LoVo (cell line): ENCODE measurements around the gene PEDS1.
"Not testable (repeated sequence)": the region's sequence is repeated elsewhere in the genome, so short reads cannot be mapped to it uniquely, and the experiment has no call there.

Source experiments
- DNase-seq: peaks from one replicate; pipeline ENCODE4 v3.0.0-alpha.2; 2016; ENCODE audit warnings: low spot score

Gene PEDS1

DNA sequence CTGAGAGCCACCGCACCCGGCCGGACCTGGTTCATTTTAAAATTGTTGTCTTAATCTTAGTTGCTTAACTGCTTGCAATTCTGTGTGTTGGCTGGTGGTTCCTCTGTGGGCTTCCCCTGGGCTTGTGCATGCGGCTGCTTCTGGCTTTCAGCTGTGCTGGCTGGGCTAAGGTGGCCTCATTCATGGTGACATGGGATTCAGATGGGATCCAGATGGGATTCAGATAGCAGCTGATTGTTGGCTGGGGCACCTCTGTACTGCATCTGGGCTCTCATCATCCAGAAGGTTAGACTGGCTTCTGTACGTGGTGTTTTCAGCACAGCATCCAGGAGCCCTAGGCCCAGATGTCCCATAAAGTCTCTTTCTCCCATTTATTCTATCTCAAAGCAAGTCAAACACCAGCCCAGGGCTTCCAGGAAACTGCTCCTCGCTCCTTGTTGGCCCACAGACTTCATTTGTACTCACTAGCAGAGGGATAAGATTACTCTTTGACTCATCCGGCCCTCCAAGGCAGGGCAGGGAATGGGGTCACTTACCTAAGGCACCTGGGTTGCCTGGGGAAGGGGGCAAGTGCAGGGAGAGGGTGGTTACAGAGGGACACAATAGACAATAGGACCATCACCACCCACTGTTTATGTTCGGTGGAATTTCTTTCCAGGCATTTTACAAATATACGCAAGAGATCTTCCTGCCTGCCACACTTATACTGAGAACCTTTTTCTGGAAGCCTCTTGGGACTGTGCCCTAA is 10.2 kb upstream of the PEDS1 start:
- DNase-seq: no peak

DNA sequence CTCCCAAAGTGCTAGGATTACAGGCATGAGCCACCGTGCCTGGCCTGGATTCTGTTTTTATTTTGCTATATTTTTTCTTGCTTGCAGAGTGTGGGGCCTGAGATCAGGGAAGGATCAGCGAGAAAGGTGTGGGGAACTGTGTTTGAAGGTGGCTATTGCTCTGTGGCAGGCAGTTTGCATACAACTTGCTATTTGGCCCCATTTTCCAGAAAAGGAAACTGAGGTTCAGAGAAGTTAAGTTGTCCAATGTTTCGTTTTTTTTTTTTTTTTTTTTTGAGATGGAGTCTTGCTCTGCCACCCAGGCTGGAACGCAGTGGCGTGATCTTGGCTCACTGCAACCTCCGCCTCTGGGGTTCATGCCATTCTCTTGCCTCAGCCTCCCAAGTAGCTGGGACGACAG is 8.0 kb upstream of the PEDS1 start:
- not testable (repeated sequence) for DNase-seq

DNA sequence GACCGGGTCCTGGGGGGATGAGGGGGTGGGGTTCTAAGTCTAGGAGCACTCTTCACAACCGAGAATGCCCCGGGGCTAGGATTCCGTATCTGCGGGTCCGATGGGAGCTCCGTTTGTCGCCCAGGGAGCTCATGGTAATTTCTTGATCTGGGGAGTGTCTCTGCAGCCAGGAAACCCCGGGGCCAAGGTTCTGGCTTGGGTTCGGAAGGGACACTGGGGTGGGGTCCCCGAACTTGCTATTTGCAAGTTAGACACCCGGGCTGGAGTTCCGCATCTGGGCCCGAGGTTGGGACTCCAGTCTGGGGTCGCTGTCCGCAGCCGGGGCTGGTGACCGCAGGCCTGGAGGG is 397 bp downstream of the PEDS1 start:
- DNase-seq: no peak

DNA sequence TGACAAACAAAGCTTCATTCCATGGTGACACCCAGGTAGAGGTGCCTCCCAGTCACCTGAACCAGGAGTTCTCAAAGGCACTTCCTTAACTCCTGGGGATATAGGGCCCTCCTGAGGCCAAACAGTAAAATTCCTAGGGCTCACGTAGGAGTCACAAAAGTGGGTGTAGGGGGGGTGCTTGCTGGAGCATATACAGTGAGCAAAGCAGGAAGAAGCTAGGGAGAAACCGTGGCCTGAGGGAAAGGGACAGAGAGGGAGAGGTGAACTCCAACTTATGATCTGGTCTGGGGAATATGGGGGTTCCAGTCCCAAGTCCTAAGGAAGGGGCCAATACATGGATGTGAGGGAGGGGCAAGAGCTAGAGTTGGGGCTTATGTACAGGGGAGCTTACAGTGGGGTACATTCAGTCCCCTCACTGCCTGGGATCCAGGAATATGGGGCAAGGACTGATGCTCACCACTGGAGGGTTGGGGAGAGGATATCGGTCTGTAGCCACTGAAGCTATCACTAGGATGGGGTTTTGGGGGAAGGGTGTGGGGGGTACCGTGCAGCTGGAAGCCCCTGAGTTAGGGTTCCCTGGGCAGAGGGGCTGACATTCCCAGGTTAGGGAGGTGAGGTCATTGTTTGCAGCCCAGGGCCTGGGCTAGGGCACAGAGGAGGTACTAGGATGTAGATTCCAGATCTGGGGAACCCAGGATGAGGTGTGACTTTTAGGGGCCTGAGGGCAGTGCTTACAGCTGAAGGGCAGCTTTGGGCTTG is 950 bp downstream of the PEDS1 start:
- no peak for DNase-seq

DNA sequence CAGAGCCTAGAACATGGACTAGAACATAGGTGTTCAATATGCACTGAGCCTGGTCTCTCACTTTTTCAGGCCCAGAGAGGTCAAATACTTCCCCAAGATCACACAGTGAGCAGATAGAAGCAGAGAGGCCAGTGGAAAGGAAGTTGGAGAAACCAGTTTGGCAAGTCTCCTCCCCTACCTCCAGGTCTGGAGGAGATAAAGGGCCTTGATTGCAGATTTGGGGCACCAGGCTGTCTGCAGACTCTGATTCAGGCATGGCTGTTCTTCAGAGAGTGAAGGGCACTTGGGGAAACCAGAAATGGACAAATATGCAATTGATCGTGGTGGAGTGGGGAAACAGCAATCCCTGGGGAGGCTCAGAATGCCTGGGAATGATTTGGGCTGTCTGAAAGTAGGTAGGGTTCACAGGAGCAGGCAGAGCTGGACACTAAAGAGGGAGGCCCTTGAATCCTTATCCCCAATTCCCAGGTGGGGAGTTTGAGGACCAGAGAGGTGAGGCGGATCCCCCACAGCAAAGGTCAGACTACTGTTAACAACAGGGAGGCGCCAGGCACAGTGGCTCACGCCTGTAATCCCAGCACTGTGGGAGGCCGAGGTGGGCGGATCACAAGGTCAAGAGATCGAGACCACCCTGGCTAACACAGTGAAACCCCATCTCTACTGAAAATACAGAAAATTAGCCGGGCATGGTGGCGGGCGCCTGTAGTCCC is 2.3 kb downstream of the PEDS1 start:
- DNase-seq: peak; percentile 37

DNA sequence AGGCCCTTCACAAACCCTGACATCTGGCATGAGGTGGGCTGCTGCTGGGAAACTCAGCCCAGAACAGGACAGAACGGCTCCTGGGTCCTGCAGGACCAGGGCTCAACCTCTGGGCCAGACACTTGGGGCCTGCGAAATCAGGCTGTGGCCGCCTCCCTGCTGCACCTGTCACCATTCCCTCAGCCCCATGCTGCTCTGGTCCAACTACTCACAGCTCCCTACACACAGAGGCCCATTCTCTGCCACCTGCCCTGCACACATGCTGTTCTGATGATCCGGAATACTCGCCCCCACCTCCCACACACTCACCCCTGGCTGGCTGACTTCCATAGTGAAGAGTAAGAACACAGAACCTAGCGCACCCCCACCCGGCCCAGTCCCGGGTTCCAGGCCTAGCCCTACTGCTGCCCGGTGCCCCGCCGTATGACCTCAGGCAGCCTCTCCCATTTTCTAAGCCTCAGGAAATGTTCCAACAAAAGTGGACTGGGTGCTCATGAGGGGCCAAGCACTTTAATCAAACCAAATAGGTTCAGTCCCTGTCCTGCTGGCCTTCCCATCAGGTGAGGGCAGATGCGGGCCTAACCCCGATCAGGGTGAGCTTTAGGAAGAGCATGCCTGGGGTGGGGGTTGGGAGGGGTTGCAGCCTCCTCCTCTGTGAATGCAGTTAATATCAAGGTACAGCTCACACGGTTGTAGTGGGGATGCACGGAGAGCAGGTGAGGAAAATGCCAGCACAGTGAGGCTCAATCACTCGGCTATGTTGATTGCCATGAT is 3.9 kb downstream of the PEDS1 start:
- no peak for DNase-seq

DNA sequence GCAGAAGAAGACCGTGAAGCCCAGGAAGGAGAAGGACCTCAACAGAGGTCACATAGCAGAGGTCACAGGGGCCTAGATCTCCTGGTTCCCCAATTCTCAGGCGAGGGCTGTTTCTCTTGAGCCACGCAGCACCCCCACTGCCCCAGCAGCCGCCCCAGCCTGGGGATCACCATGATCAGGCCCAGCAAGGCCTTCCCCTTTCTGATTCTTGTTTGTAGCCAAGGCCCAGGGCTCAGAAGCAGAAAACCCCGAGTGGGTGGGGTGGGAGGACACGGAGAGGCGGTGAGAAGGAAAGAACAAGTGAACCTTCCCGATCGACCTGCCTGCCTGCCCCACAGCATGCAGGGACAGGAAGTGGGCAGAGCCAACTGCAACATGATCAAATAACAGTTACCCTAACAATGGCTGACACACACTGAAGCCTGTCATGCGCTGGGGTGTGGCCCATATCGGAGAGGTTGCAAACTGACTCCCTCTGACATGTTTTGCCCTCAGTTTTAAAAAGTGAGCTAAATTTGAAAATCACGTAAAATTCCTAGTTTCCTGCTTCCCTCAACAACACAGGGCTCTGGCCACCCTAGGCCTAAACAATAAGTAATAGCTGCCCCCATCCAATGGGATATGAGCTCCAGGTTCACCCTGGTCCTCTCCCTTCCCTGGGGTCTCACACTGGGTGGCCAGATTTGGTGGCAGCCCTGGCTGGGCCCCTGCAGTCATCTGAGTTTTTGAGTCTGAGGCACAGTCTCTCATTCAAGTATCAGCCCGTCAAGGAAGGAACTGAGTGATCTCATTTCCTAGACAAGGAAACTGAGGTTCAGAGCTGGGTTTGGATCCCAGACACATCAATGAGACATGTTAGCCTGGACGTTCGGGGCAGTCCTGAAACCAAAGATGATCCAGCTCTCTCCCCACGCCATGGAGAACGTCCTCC is 6.5 kb downstream of the PEDS1 start:
- DNase-seq: no peak

DNA sequence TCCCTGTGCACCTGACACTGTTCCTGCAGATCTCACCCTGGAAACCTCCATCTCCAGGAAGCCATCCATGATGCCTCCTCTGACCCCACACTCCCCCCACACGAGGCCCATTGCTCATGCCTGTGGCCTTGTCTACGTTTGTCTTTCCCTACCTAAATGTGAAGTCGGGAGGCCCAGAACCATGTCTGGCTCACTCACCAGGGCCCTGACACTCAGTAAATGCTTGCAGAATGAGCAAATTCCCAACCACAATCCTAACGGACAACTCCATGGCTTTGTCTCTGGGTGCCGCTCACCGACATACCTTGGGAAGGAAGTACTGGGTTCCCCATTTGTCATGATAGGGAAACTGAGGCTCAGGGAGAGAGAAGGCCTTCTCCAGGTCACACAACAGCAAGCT is 7.3 kb downstream of the PEDS1 start:
- no peak for DNase-seq

DNA sequence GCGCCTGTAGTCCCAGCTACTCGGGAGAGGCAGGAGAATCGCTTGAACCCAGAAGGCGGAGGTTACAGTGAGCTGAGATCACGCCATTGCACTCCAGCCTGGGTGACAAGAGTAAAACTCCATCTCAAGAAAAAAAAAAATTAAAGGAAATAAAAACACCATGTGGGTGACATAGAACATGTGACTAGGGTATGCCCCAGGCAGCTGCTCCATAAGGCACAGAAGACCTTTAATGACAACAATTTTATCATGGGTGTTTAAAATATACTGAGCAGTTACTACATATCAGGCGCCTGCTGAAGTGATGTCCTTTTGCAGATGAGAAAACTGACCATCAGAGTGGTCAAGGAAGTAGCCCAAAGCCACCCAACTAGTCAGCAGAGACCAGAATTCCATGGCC is 8.0 kb downstream of the PEDS1 start:
- no peak for DNase-seq

DNA sequence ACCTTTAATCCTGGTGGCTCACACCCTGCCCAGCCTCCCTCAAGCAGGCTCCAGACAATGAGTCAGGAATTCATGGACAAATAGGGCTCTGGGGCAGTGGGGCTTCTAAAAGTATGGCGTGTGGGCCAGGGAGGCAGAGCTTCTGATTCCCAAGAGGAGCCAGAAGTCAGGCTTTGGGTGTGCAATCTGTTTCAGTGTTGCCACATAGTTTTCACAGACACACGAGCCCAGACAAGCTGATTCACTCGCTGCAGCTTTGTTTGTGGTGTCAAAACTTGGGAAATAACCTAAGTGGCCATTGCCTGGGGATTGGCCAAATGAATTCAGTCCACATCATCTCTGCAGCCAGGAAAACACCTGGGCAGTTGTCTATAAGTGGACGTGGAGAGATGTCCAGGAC is 9.2 kb downstream of the PEDS1 start:
- DNase-seq: no peak

DNA sequence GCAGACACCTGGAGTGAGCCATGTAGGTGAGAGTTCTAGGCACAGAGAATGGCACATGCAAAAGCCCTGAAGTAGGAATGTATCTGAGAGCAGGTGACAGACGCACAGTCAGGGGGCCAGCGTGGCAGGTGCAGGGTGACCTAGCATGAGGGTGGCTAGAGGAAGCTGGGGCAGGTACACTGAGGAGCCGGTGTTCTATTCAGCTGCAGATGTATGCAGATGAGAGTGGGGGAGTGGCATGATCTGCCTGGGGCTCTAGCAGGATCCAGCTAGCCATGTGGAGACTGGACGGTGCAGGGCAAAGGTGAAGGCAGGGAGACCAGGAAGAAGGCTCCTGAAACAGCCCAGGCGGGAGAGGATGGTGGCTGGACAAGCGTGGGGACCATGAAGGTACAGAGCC is 10.7 kb downstream of the PEDS1 start:
- DNase-seq: no peak

DNA sequence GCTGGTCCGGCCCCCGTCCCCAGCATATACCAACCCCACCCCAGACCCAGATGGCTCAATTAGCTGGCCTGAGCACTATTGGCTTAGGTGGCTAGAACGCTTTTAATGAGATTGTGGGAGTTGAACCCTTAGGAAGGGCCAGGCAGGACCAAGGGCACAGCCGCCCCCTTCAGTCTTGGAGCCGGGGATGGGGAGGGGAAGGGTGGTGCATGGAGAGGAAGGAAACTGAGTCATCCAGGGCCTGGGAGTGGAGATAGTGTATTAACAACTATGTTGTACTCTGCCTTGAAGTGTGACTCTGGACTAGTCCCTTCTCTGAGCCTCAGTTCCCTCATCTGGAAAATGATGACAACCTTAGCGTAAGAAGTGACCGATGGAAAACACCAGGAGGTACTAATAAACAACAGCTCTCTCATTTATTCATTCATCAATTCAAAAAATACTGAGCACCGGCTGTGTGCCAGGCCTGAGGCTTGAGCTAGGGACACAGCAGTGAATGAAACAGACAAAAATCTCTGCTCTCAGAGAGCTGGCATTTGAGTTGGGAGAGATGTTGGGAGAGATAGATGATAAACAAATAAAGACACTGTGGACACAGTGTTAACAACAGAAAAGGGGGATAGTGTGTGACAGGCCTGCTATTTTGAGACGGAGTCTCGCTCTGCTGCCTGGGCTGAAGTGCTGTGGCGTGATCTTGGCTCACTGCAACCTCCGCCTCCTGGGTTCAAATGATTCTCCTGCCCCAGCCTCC is 11.5 kb downstream of the PEDS1 start:
- DNase-seq: no peak

DNA sequence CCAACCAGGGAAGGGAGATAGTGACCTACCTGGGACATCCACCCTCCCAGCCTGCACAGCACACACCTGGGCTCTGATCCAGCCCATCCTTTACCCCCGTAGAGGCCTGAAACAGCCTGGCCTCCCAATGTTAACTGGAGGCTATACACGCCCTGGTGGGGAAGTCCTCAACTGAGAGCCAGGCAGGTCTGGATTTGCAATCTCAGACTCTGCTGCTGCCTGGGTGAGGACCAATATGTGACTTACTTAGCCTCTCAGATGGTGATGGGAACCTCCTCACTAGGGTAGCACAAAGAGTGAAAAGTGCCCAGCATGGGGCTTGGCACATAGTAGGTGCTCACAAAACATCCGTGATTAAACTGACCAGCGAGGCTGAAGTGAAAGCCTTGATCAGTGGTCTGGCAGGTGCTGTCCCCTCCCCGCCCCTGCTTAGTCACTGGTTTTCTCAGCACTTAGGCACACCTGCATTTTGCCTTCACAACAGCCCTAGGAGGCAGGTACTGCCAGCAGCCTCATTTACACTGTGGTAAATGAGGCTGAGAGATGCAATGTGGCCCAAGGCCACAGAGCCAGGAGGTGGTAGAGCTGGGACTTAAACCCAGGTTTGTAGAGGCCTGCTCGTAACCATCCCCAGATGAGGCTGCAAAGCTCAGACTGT is 12.4 kb downstream of the PEDS1 start:
- no peak for DNase-seq

DNA sequence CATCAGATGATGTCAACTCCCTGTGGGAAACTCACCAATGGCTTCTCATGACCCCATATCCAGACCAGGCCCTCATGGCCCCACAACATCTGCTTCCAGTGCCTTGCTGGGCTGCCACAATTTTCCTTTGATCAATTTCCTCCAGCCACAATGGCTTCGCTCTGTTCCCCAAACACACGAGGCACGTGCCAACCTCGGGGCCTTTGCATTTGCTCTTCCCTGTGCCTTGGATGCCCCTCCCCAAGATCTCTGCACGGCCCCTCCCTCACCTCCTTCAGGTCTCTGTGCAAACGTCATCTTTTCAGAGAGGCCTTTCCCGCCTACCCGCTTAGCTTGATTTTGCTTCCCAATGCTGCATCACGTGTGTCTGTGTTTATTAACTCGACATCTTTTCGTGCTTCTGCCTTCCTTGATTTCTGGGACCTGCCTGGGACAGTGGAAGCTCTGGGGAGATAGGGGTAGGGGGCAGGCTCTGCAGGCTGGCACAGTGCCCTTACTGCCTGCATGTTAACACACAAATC is 13.1 kb downstream of the PEDS1 start:
- DNase-seq: no peak

DNA sequence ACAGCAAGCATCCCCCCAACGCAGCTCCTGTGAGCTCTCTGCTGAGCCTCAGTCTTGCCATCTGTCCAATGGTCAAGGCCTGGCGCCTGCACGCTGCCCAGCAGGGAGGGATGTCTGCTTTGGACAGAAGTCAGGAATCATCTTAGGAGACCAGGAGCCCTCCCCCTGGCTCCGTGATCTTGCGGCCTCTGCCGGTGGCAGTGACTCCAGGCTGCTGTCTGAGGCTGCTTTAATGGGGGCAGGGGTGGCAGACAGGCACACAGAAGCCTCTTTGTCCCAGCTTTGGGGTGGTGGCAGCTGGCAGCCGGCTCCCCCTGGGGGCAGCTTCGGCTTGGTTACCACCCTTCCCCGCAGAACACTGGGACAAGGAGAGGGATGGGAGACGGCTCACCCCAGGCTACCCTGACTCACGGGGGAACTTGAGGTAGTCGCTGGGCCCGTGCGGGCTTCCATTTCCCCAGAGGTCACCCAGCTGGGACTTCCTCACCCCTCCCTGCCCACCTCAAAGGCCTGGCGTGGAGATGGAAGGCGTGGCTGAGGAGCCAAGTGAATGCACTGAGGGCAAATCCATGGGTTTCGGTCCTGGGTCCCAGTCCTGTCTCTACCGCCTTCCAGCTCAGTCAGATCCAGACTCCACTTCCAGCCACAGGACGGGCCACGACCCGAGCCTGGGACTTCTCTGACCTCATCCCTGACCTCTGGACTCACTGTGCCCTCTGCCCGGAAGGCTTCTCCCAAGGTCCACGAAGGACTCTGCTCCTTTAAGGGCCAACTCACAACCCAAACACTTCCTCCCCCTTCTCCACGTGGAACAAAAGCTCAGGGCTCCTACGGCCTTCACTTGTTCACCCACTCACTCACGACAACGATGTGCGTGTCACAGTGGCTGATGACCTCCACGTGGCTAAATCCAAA is 14.8 kb downstream of the PEDS1 start:
- no peak for DNase-seq

DNA sequence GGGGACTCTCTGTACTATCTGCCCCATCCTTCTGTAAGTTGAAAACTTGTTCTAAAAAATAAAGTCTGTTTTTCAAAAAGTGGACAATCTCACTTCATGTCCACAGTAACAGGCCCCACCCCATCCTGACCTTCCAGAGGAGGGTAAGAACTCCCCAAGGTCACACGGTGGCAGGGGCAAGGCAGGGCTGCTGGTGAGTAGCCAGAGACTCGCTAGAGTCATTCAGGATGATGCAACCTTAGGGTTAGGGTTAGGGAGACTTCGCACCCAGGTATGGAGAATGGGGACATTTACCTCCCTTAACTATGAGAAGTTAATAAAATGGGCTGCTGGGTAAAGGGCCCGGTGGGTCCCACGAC is 15.4 kb downstream of the PEDS1 start:
- no peak for DNase-seq

DNA sequence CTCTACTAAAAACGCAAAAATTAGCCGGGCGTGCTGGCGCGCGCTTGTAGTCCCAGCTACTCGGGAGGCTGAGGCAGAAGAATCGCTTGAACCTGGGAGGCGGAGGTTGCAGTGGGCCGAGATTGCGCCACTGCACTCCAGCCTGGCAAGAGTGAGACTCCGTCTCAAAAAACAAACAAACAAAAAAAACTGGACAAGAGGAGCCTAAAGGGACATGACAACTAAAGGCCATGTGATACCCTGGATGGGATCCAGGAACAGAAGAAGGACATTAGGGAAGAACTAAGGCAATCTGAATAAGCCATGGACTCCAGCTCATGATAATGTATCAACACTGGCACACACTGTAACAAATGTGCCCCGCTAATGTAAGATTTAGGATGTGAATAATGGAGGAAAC is 15.8 kb downstream of the PEDS1 start:
- DNase-seq: not testable (repeated sequence)

DNA sequence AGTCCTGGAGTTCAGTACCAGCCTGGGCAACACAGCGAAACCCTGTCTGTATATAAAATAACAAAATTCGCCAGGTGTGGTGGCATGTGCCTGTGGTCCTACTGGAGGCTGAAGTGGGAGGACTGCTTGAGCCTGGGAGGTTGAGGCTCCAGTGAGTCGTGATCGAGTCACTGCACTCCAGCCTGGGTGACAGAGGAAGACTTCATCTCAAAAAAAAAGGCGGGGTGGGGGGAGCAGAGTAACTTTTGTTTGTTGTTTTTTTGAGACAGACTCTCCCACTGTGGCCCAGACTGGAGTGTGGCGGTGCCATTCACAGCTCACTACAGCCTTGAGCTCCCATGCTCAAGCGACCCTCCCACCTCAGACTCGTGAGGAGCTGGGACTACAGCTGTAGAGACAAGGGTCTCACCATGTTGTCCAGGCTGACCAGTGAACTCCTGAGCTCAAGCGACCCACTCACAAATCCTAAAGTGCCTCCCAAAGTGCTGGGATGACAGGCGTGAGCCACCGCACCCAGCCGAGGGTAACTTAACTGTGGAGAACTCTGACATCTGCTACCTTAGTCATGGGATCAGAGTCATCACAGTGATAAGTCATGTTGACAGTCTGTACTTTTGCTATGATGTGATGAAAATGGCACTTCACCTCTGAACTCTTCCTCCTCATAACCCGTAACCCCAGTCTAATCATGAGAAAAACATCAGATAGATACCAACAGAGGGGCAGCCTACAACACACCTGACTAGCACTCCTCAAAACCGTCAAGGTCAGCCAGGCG is 16.5 kb downstream of the PEDS1 start:
- no peak for DNase-seq
